Adipocyte (in vitro differentiated cells): ENCODE results near the gene ANKRD40.
"Not testable (repeated sequence)": the region's sequence is repeated elsewhere in the genome, so short reads cannot be mapped to it uniquely, and the experiment has no call there.

Experiments used
- DNase-seq: peaks from one replicate; pipeline ENCODE4 v3.0.0-alpha.2; 2015; ENCODE audit warnings: low read depth
- H3K27me3 ChIP-seq: replicated peaks from 2 replicates; pipeline ENCODE4 v1.7.0; 2013; ENCODE audit warnings: mild to moderate bottlenecking, low read length, moderate library complexity; ENCODE audit not compliant: control insufficient read depth, insufficient read depth
- H3K36me3 ChIP-seq: 2 replicates; pipeline ENCODE4 v1.7.0; 2013; ENCODE audit warnings: low read length, mild to moderate bottlenecking, moderate library complexity; ENCODE audit not compliant: control insufficient read depth, insufficient read depth, severe bottlenecking
- H3K4me1 ChIP-seq: 2 replicates; pipeline ENCODE4 v1.7.0; 2013; ENCODE audit warnings: mild to moderate bottlenecking, low read length, moderate library complexity; ENCODE audit not compliant: control insufficient read depth, insufficient read depth
- H3K4me3 ChIP-seq: 2 replicates; pipeline ENCODE4 v1.7.0; 2013; ENCODE audit warnings: mild to moderate bottlenecking, low read length, moderate library complexity
- H3K9ac ChIP-seq: 2 replicates; pipeline ENCODE4 v1.7.0; 2013; ENCODE audit warnings: mild to moderate bottlenecking, low read length, moderate library complexity
- H3K9me3 ChIP-seq: 2 replicates; pipeline ENCODE4 v1.7.0; 2013; ENCODE audit warnings: mild to moderate bottlenecking, low read length, moderate library complexity; ENCODE audit not compliant: control insufficient read depth

The ANKRD40 gene

DNA sequence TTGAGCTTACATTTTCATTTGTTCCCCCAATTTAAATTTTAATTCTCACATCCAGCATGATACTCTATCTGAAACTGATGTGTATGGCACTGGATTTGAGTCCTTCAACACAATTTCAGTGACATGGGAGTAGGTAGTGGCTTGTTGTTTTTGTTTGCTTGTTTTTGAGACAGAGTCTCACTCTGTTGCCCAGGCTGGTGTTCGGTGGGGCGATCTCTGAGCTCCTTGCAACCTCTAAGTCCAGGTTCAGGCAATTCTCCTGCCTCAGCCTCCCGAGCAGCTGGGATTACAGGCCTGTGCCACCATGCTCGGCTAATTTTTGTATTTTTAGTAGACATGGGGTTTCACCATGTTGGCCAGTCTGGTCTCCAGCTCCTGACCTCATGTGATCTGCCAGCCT lies 1.3 kb upstream of the ANKRD40 start:
- Histone ChIP-seq H3K4me1 (peaks cover 19% of the 10 kb centered on the region), H3K4me3 (peak overlapping the region; percentile 86), H3K9ac (peak overlapping the region; percentile 95)
- not testable (repeated sequence) for H3K27me3 ChIP-seq, DNase-seq, H3K9me3 ChIP-seq, H3K36me3 ChIP-seq

DNA sequence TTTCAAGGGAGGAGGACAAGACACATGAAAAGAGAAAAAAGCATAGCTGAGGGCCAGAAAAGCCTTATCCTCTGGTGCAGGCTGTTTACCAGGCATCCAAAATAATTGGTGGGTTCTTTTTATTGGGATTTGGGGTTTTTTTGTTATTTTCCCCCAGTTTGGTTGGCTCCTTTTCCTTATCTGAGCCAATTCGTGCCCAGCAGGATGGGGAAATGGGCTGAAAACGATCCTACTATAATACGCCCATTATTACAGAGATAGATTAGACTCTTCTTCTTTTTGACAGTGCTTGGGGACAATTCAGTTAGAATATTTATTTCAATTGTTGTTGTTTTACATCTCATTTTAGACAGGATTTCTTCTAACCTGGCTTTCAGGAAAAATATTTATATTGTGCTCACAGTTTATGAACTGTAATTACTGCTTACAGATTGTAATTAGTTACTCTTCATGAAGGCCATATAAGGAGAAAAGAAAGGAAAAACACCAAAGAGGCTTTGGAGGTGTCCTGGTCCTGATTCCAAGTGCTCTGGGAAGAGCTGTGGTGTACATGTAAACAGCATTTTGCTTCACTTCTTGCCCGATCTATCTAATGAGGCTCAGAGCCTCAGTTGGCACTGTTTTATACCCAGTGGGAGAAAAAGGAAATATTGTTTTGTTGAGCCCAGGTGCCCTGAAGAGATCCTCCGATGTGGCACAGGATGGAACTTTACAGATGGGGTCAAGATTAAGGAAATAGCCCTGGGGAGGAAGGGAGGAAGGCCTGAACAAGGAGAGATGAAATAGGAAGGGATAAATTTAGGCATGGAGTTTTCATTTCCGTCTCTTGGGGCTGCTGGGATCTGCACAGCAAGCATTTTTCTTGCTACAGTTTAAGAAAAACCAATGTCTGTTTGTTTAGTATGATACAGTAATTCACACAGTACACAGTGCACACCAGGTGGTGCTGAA lies 611 bp upstream of the ANKRD40 start:
- peak; percentile 43 for DNase-seq
- peaks cover 10% of the 10 kb centered on the region for H3K36me3 ChIP-seq
- peak overlapping the region; percentile 86 for H3K4me3 ChIP-seq
- no peaks in the 10 kb centered on the region for H3K27me3 ChIP-seq
- peak overlapping the region; percentile 95 for H3K9ac ChIP-seq
- no peaks in the 10 kb centered on the region for H3K9me3 ChIP-seq
- peaks cover 23% of the 10 kb centered on the region for H3K4me1 ChIP-seq

DNA sequence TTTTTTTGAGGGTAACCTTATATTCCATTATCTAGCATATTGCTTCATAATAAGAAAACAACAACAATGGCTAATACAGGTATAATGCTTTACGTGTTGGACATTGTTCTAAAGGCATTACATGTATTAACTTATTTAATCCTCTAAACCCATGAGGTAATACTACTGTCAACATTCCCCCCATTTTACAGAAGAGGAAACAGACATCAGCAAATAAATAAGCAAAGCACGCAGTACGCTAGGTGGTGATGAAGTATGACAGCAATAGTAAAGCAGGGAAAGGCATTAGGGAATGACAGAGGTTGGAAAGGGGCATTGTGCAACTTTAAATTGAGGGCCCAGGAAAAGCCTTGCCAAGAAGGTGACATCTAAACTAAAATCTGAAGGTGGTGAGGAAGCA lies 4.6 kb downstream of the ANKRD40 start:
- no peak for DNase-seq
- Histone ChIP-seq H3K9me3 (no peaks in the 10 kb centered on the region), H3K9ac (no peak overlapping the region), H3K4me1 (peaks cover 29% of the 10 kb centered on the region), H3K27me3 (no peaks in the 10 kb centered on the region), H3K4me3 (no peak overlapping the region), H3K36me3 (peaks cover 29% of the 10 kb centered on the region)

DNA sequence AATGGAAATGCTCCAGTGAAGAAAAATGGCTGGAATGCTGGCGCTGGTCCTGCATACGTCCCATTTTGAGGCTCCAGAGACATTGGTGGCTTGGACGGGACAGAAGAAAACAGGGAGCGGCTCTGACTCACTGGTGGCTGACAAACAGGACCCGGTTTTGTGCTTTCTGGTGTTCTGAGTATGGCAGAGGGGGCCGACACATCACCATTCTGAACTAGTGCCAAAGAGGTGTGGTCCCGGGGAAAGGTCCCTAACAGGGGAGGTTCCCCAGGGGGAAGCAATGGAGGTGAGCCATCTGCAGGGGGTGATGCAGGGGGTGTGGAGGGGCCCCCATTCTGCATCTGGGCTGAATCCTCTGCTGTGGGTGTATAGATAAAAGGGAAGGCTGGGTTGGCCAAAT lies 8.3 kb downstream of the ANKRD40 start:
- DNase-seq: no peak
- H3K4me1 ChIP-seq: peaks cover 39% of the 10 kb centered on the region
- H3K27me3 ChIP-seq: no peaks in the 10 kb centered on the region
- peak overlapping the region; percentile 22 for H3K9ac ChIP-seq
- no peak overlapping the region for H3K4me3 ChIP-seq
- H3K9me3 ChIP-seq: no peaks in the 10 kb centered on the region
- peaks cover 58% of the 10 kb centered on the region for H3K36me3 ChIP-seq

- Histone ChIP-seq H3K9me3 (no peaks in the 10 kb centered on the region), H3K4me1 (peaks cover 46% of the 10 kb centered on the region), H3K9ac (peak overlapping the region; percentile 52), H3K36me3 (peaks cover 62% of the 10 kb centered on the region), H3K4me3 (no peak overlapping the region), H3K27me3 (no peaks in the 10 kb centered on the region)
- DNase-seq: no peak
Measured at GRCh38 chr17:50697663-50698272, 9.9 kb downstream of the ANKRD40 start.

GRCh38 chr17:50697062-50697461 lies 10.7 kb downstream of the ANKRD40 start:
- peaks cover 53% of the 10 kb centered on the region for H3K4me1 ChIP-seq
- H3K9me3 ChIP-seq: no peaks in the 10 kb centered on the region
- H3K9ac ChIP-seq: peak overlapping the region; percentile 52
- no peaks in the 10 kb centered on the region for H3K27me3 ChIP-seq
- no peak overlapping the region for H3K4me3 ChIP-seq
- DNase-seq: no peak
- peaks cover 69% of the 10 kb centered on the region for H3K36me3 ChIP-seq

- Histone ChIP-seq H3K9me3 (no peaks in the 10 kb centered on the region), H3K27me3 (no peaks in the 10 kb centered on the region)
Measured at GRCh38 chr17:50696365-50696879, 11.3 kb downstream of the ANKRD40 start.

DNA sequence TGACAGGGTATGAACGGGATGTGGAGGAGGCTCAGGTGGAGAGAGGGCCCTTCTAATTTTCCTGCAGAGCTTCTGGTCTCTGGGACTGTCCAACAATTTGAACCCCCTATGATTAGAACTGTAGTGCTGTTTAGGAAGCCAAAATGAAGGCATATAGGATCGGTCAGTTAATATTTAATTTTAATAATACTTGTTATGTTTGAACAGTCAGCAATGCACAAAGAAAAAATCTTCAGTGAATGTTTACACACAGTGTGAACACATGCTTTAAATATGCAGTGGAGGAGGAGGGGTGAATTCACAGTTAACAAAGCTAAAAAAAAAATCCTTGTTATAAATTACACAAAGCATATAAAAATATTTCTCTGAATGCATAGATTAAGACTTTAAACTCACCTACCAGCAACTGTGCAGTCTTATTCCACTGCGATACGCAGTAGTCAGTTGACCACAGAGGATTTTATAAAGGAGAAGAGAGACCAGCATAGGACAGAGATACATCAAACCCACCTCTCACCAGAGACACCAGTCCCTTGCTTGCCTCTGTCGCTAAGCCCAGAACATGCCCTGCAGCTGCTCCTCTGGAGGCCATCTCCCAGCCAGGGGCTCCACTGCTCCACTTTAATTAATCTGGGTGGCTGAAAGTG lies 14.6 kb downstream of the ANKRD40 start:
- Histone ChIP-seq H3K9me3 (no peaks in the 10 kb centered on the region), H3K9ac (peak overlapping the region; percentile 56), H3K4me1 (peaks cover 66% of the 10 kb centered on the region), H3K27me3 (no peaks in the 10 kb centered on the region), H3K4me3 (no peak overlapping the region), H3K36me3 (peaks cover 55% of the 10 kb centered on the region)
- DNase-seq: peak; percentile 53

More at GRCh38 chr17:50696365-50696879, 11.3 kb downstream of the ANKRD40 start:
- DNase-seq: no peak
- Histone ChIP-seq H3K4me1 (peaks cover 59% of the 10 kb centered on the region), H3K36me3 (peaks cover 72% of the 10 kb centered on the region), H3K9ac (peak overlapping the region; percentile 1), H3K4me3 (no peak overlapping the region)

DNA sequence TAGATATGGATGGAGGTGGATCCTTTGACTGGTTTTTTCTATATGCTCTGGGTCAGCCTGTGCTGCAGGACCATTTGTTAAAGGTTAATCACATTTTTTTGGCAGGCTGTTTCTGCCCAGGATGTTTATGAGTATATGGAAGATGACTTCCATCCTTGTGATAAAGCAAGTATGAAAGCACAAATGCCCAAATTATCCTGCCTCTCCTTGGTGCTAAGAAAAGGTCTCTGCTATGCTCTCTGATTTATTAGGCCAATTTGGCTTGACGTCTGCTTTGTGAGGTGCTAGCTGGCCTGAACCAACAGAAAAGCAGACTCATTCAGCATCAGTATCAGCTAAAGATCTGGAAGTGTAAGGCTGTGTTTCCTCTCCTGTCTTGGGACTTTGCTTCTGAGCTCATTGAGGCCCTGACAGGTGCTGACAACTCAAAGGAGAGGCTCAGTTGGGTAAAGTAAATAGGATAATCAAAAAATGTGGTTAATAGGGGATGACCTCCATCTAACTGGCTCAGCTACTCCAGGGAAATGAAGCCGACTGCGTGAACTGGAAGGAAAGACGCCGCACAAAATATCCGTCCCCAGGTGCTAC lies 15.2 kb downstream of the ANKRD40 start:
- no peak for DNase-seq
- H3K27me3 ChIP-seq: no peaks in the 10 kb centered on the region

GRCh38 chr17:50691550-50692447 lies 15.9 kb downstream of the ANKRD40 start:
- Histone ChIP-seq H3K27me3 (no peaks in the 10 kb centered on the region), H3K9ac (peak overlapping the region; percentile 39), H3K4me1 (peaks cover 68% of the 10 kb centered on the region), H3K36me3 (peaks cover 42% of the 10 kb centered on the region), H3K9me3 (no peaks in the 10 kb centered on the region), H3K4me3 (no peak overlapping the region)
- DNase-seq: no peak

More for the DNA sequence above, 15.2 kb downstream of the ANKRD40 start:
- peaks cover 66% of the 10 kb centered on the region for H3K4me1 ChIP-seq
- no peaks in the 10 kb centered on the region for H3K9me3 ChIP-seq
- H3K9ac ChIP-seq: peak overlapping the region; percentile 39
- peaks cover 49% of the 10 kb centered on the region for H3K36me3 ChIP-seq
- no peak overlapping the region for H3K4me3 ChIP-seq
